Esophagus squamous epithelium (tissue), 5 donors: Measurements from ENCODE around the gene KRTAP10-2. TPM values are rescaled to one million over a fixed set of nuclear protein-coding genes. Genes with fewer than 3 reads are reported as not detected.
"Not testable (repeated sequence)": the region's sequence is repeated elsewhere in the genome, so short reads cannot be mapped to it uniquely, and the experiment has no call there.

Experiments used
- DNase-seq: peaks from one replicate; lab custom pipeline; 2025; lab: John Stamatoyannopoulos, UW
- H3K27ac ChIP-seq, 4 donors: fragments of 200-600 bp; sonication (generic); one replicate each; pipeline ENCODE4 v1.5.1; 2016 to 2019; ENCODE audit warnings: mild to moderate bottlenecking in 1 of 4
- H3K27me3 ChIP-seq, 4 donors: fragments of 200-600 bp; sonication (generic); 1 replicate in 3 of 4; 2 replicates in 1 of 4; pipeline versions ENCODE4 v1.5.1 to v1.6.0; 2017 to 2021; ENCODE audit warnings: antibody characterized with exemption in 1 of 4
- H3K36me3 ChIP-seq, 3 donors: fragments of 200-600 bp; sonication (generic); one replicate each; pipeline ENCODE4 v1.5.1; 2016 to 2019
- H3K4me1 ChIP-seq, 3 donors: fragments of 200-600 bp; sonication (generic); one replicate each; pipeline ENCODE4 v1.5.1; 2017 to 2019
- H3K4me3 ChIP-seq, 4 donors: fragments of 200-600 bp; sonication (generic); 1 replicate in 3 of 4; 2 replicates in 1 of 4; pipeline ENCODE4 v1.5.1; 2016 to 2019; ENCODE audit warnings: mild to moderate bottlenecking in 2 of 4, moderate library complexity in 1 of 4
- H3K9me3 ChIP-seq, 3 donors: fragments of 200-600 bp; sonication (generic); one replicate each; pipeline ENCODE4 v1.5.1; 2016 to 2019
- CTCF ChIP-seq, 6 experiments: fragments of 450-650 bp in 4 of 6; fragments of 200-600 bp in 2 of 6; sonication (generic) in 2 of 6; IDR thresholded peaks; one replicate each; pipeline ENCODE4 v1.5.1; 2016 to 2019; ENCODE audit warnings: antibody characterized with exemption in 6 of 6, mild to moderate bottlenecking in 4 of 6, moderate library complexity in 4 of 6
- POLR2A ChIP-seq, 4 donors: fragments of 450-650 bp; IDR thresholded peaks; one replicate each; pipeline ENCODE4 v1.6.1; 2017; ENCODE audit warnings: antibody characterized with exemption in 4 of 4, mild to moderate bottlenecking in 4 of 4, moderate library complexity in 3 of 4
- WGBS, 2 donors: methylation state at CpG; one replicate each; pipeline ENCODE4 v1.1.5; 2018; 5-methylcytosine and 5-hydroxymethylcytosine counted together
- intact Hi-C: fragments of 100-400 bp; cut with DNase I; formaldehyde crosslinking; loops from one replicate; pipeline ENCODE4 v1.15.0; 2022
- total RNA-seq, 4 donors: library from RNA; depleted of rRNA; stranded (reverse); fragments of >200 nt; gene quantifications; one replicate each; pipeline ENCODE4 v1.1.0, GENCODE V29; 2016
- donor health status: DM: yes; HTN: yes; CAD: no.

KRTAP10-2 gene
- total RNA-seq, 4 donors from 2014 or later: not detected

GRCh38 chr21:44592446-44593311, 41.4 kb upstream of the KRTAP10-2 start, which contains the start of gene KRTAP10-6:
Gene KRTAP10-6, minus strand, starts transcription at chr21:44592505. Its CDS starts 21 bp downstream, at chr21:44592484.
- DNase-seq: no peak
- H3K4me3 ChIP-seq: peak within 1 kb of the TSS in 1 of 4 donors; percentile 7
- no peaks in the 10 kb centered on the region for H3K9me3 ChIP-seq
- no peak for TF ChIP-seq CTCF (IDR thresholded peaks at IDR 0.05)
- no peak for TF ChIP-seq POLR2A (IDR thresholded peaks at IDR 0.05)
- intact Hi-C loops: no loop called here
- no peak within 1 kb of the TSS for H3K27ac ChIP-seq
- H3K4me1 ChIP-seq: peaks cover 0 to 15% (median 0%) of the 10 kb centered on the region in 3 donors
- peaks cover 0 to 66% (median 0%) of the 10 kb centered on the region in 4 donors for H3K27me3 ChIP-seq
- H3K36me3 ChIP-seq: no peaks in the 10 kb centered on the region
- 49 to 66% methylated on average over 14 to 16 of the region's 33 CpGs for WGBS, 2 donors

- H3K4me3 ChIP-seq, H3K9me3 ChIP-seq, H3K36me3 ChIP-seq, intact Hi-C loops, DNase-seq, H3K27ac ChIP-seq: not testable (repeated sequence)
- H3K4me1 ChIP-seq: peaks cover 0 to 15% (median 0%) of the 10 kb centered on the region in 3 donors
- peaks cover 0 to 69% (median 0%) of the 10 kb centered on the region in 4 donors for H3K27me3 ChIP-seq
- no CpG with 5 or more reads among the region's 4 CpGs for WGBS, 2 donors
These were observed 40.5 kb upstream of the KRTAP10-2 start for GRCh38 chr21:44591801-44592130.

GRCh38 chr21:44590897-44591800, 39.8 kb upstream of the KRTAP10-2 start:
- H3K36me3 ChIP-seq, H3K27ac ChIP-seq, H3K9me3 ChIP-seq, DNase-seq, H3K4me3 ChIP-seq, intact Hi-C loops: not testable (repeated sequence)
- H3K4me1 ChIP-seq: peaks cover 0 to 15% (median 0%) of the 10 kb centered on the region in 3 donors
- H3K27me3 ChIP-seq: peaks cover 0 to 72% (median 0%) of the 10 kb centered on the region in 4 donors
- 47 to 49% methylated on average over 3 to 13 of the region's 19 CpGs for WGBS, 2 donors

GRCh38 chr21:44590311-44590721, 39.0 kb upstream of the KRTAP10-2 start:
- no peak for DNase-seq
- intact Hi-C loops: no loop called here
- TF ChIP-seq POLR2A (IDR thresholded peaks at IDR 0.05): no peak
- no peak for TF ChIP-seq CTCF (IDR thresholded peaks at IDR 0.05)
- Histone ChIP-seq H3K36me3 (no peaks in the 10 kb centered on the region), H3K4me1 (peaks cover 0 to 15% (median 0%) of the 10 kb centered on the region in 3 donors), H3K9me3 (peaks cover 0 to 5% (median 0%) of the 10 kb centered on the region in 3 donors), H3K4me3 (no peak overlapping the region), H3K27me3 (peaks cover 0 to 72% (median 1%) of the 10 kb centered on the region in 4 donors), H3K27ac (no peak overlapping the region)
- 61 to 91% methylated on average over 7 to 9 of the region's 10 CpGs for WGBS, 2 donors

GRCh38 chr21:44589586-44590305, 38.4 kb upstream of the KRTAP10-2 start:
- peaks cover 0 to 15% (median 0%) of the 10 kb centered on the region in 3 donors for H3K4me1 ChIP-seq
- 71 to 74% methylated on average over 8 to 12 of the region's 24 CpGs for WGBS, 2 donors
- peaks cover 0 to 78% (median 1%) of the 10 kb centered on the region in 4 donors for H3K27me3 ChIP-seq
- intact Hi-C loops: no loop called here
- TF ChIP-seq CTCF (IDR thresholded peaks at IDR 0.05): no peak
- no peak for DNase-seq
- peaks cover 0 to 5% (median 0%) of the 10 kb centered on the region in 3 donors for H3K9me3 ChIP-seq
- H3K36me3 ChIP-seq: no peaks in the 10 kb centered on the region
- H3K27ac ChIP-seq: no peak overlapping the region
- H3K4me3 ChIP-seq: no peak overlapping the region
